ENCODE data around the gene B4GALNT1. TPM values are rescaled to one million over a fixed set of nuclear protein-coding genes. Genes with fewer than 3 reads are reported as not detected.

B4GALNT1 gene
- total and polyA plus RNA-seq, 10 of the 15 experiments (the other 5 are each of a cell fraction or from before 2014, with no cell fraction given) = 0.01 to 0.38 (median 0.14) TPM; not detected in 3

DNA sequence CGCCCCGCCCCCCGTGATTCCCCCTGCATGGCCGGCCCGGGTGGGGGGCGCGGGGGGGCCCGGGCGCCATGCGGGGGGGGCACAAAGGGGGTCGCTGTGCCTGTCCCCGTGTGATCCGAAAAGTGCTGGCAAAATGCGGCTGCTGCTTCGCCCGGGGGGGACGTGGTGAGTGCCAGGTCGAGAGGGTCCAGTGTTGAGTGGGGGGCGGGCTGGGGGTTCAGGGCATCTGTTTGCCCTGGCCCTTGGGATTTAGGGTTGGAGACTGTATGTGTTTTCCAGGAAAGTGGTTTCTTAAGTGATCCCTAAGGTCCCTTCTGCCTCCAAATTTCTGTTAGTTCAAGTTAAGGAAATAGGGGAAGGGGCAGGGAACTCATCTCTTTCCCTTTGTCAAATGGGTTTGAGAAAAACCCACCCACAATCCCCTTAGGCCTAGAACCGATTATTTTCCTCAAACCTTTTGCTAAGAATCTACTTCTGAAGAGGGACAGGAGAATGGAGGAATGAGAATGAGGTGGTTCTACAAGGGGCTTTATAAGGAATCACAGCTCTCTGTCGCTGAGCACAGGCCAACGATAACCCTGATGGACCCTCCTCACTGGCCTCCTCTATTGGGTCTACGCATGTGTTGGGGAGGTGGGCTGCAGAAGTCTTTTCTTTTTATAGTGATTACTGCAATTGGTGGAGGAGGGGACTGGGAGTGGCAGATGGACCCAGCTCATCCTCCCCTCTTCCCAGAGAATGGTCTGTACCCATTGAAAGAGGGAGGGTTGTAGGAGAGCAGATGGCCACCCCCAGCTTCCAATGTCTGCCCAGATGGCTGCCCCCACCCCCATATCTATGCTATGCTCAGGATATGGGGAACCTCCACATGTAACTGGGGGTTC, 20.9 kb downstream of the B4GALNT1 start:
- FAIRE-seq (no peak), ATAC-seq (no peak), DNase-seq (ENCODE audit: low read depth, low spot score) (no peak)
- ChIA-PET POLR2A (interaction anchor here (0.8 to 1.7 kb wide), 3 partner anchors 9 to 21 kb away, joined by 3 to 4 read pairs (median 4); partner anchors contain the start of gene PIP4K2C), RAD21 (ENCODE audit: unreplicated experiment) (no interaction called here), SMC1A (ENCODE audit: uncharacterized antibody, unreplicated experiment) (interaction anchor here (1.0 kb wide), 1 partner anchor 11 kb away, joined by 3 read pairs; no protein-coding TSS in a partner anchor), CTCF (interaction anchor here (0.8 to 5.1 kb wide), 5 partner anchors 9 to 29 kb away, joined by 3 to 49 read pairs (median 4); partner anchors contain the start of gene B4GALNT1)
- Histone ChIP-seq H3K4me1 (ENCODE audit: control insufficient read depth, insufficient read depth, low read length) (peaks cover 10% of the 10 kb centered on the region), H3K27ac (ENCODE audit: control insufficient read depth, insufficient read depth) (no peak overlapping the region), H3K36me3 (ENCODE audit: control insufficient read depth in 2 of 2, insufficient read depth in 2 of 2, low read length in 1 of 2) (no peaks in the 10 kb centered on the region; a peak in 1 of 4 replicates), H3K4me3 (0 out of 2 replicates have a peak overlapping the region, but pooled peaks have one; percentile 70), H3K9ac (ENCODE audit: control insufficient read depth, insufficient read depth, low read length) (no peak overlapping the region), H4K20me1 (ENCODE audit: control insufficient read depth, insufficient read depth) (no peaks in the 10 kb centered on the region), H3K27me3 (replicated peaks in 1 of 2; ENCODE audit: control insufficient read depth in 2 of 2, insufficient read depth in 2 of 2, low read length in 1 of 2) (no peaks in the 10 kb centered on the region), H3K79me2 (ENCODE audit: control insufficient read depth, insufficient read depth, low read length) (no peaks in the 10 kb centered on the region), H2AFZ (ENCODE audit: control insufficient read depth, low read depth, low read length) (no peak overlapping the region), H3K4me2 (ENCODE audit: control insufficient read depth, insufficient read depth) (no peak overlapping the region), H3K9me3 (replicated peaks; ENCODE audit: control insufficient read depth, insufficient read depth, low read length) (no peaks in the 10 kb centered on the region)
- TF ChIP-seq ZNF622 (IDR thresholded peaks at IDR 0.05) = no peak
- no peak for TF ChIP-seq HDAC6 (IDR thresholded peaks at IDR 0.05; ENCODE audit: unreplicated experiment)
- no peak for TF ChIP-seq POLR2A (IDR thresholded peaks at IDR 0.05; ENCODE audit: low read depth, low read length)
- no peak for TF ChIP-seq ETV6 (conservative IDR thresholded peaks at IDR 0.05 in 1 of 2, IDR thresholded peaks at IDR 0.05 in 1 of 2; ENCODE audit: borderline replicate concordance in 1 of 2, low read depth in 1 of 2)
- no peak for TF ChIP-seq FOXM1 (IDR thresholded peaks at IDR 0.05; ENCODE audit: low read depth, low read length)
- no peak for TF ChIP-seq NR2F1 (conservative IDR thresholded peaks at IDR 0.05)
- TF ChIP-seq, protein P1, sequence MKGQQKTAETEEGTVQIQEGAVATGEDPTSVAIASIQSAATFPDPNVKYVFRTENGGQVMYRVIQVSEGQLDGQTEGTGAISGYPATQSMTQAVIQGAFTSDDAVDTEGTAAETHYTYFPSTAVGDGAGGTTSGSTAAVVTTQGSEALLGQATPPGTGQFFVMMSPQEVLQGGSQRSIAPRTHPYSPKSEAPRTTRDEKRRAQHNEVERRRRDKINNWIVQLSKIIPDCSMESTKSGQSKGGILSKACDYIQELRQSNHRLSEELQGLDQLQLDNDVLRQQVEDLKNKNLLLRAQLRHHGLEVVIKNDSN (IDR thresholded peaks at IDR 0.05; ENCODE audit: borderline replicate concordance, extremely low read length, insufficient read depth, low read depth, low read length) = no peak
- WGBS (ENCODE audit: insufficient coverage, insufficient replicate concordance, low lambda C conversion rate, missing lambda C conversion rate) = 16% methylated on average over 5 of the region's 23 CpGs
- BruUV-seq (replicated peaks) = TSS peak; percentile 53
- in situ Hi-C loops (cut with MboI) = no loop called here
- intact Hi-C loops (cut with micrococcal nuclease; ENCODE audit: unreplicated experiment) = no loop called here
